GM18498 (cell line): Measurements from ENCODE around the gene CD244.

Source experiments
- ATAC-seq: cut with Tn5 transposase; IDR thresholded peaks from one replicate; pipeline ENCODE4 v1.9.1; 2021; ENCODE audit warnings: mild to moderate bottlenecking, moderate library complexity; ENCODE audit not compliant: unreplicated experiment

Gene CD244

GRCh38 chr1:160850993-160851392, 11.7 kb downstream of the CD244 start:
- no peak for ATAC-seq

GRCh38 chr1:160850541-160850940, 12.1 kb downstream of the CD244 start:
- ATAC-seq: no peak

DNA sequence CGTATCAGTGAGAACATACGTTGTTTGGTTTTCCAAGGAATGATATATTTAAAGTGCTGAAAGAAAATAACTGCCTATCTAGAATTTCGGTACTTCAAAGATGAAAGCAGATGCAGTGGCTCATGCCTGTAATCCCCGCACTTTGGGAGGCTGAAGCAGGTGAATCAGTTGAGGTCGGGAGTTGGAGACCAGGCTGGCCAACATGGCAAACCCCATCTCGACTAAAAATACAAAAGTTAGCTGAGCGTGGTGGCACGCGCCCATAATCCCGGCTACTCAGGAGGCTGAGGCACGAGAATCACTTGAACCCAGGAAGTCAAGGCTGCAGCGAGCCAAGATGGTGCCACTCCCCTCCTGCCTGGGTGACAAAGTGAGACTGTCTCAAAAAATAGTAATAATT, 16.4 kb downstream of the CD244 start:
- ATAC-seq: no peak

- ATAC-seq: no peak
These were observed 18.0 kb downstream of the CD244 start for GRCh38 chr1:160844447-160845232.

- no peak for ATAC-seq
These were observed 21.6 kb downstream of the CD244 start for GRCh38 chr1:160841079-160841478.

GRCh38 chr1:160839746-160840145, 22.9 kb downstream of the CD244 start:
- no peak for ATAC-seq

DNA sequence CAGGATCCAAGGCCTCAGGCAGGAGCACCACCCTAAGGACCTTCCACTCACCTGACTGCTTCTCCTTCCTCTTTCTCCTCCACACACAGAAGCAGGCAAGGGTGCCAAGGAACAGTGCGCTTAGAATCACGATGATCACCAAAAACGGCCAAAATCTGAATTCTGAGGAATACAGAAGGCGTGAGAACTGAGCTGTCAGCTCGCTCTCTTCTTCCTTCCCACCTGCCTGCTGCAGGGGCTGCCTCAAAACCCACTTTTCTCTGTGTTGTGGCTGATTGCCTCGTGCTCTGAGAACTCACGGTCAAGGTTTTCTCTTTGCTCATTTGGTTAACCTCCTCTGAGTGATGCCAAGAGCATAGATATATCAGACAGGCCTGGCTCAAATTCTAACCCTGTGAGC, 23.8 kb downstream of the CD244 start:
- ATAC-seq: no peak

DNA sequence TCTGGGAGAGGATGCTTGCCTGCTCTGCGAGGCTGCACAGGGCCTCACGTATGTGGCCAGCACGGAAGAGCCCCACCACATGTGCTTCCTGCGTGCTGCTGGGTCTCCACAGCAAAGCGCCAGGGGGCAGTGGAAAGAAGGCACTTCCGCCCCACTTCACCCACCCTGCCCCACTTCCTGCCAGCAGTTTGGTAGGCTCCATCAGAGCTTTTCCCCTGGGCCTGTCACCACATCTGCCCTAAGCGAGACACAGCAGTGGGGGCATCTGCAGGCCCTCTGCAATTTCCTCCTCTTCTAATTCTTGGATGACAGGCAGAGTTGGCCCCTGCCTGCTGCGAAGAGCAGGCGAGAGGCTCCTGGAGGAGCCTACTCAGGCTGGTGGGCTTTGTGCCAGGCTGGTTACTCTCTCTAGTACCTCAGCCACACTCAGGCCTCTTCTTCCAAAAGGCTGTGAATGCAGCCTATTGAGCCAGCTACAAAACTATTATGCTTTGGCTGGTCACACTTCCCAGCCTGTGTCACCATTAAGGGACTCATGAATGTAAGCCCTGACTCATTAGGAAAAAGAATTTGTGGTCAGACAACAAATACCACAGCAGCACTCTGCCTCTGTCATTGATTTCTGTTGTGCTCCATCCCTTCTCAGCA, 25.0 kb downstream of the CD244 start:
- peak; percentile 83 for ATAC-seq

DNA sequence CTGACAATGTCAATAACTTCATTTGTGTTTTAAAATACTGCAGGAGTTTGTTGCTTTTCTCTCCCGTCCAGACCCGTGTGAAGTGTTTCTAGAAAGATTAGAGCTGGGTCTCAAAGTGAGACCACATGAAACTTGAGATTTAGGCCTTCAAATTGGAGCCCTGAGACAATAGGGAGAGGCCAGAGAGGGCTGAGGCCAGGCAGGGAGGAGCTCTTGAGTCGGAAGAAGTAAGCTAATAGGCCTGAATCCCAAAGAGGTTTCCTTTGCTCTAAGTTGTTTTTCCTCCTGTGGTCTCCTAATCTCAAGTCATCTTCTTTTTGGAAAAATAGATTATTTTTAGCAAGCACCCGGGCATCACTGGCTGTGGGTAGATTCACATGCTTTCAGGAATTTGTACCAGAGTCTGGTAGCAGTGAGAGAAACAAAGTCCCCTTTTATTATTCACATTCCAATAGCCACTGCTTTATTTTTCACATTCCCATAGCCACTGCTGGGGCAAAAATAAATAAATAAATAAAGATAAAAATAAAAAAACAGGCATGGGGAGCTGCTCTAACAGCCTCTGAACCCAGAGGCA, 25.6 kb downstream of the CD244 start:
- no peak for ATAC-seq

DNA sequence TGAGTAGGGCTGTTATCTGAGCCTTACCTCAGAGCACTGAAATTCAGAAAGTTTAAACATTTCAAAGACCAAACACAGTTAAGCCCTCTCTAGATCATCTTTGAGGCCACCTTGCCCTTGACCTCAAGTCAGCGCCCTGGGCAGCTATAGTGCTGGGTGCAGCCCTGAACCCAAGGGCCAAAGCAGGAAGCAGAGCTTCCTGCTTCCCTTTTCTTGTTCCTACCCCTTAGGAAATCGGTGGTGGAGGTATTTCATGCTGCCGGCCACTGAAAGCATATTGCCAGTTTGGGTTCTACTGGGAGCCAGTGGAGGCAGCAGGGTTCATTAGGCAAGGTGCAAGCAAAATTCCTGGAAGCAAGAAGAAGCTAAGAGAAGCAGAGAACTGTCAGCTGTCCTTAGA, 26.1 kb downstream of the CD244 start:
- ATAC-seq: no peak

- ATAC-seq: no peak
These were observed 26.9 kb downstream of the CD244 start for GRCh38 chr1:160835751-160836150.

GRCh38 chr1:160834945-160835565, 27.6 kb downstream of the CD244 start:
- no peak for ATAC-seq

DNA sequence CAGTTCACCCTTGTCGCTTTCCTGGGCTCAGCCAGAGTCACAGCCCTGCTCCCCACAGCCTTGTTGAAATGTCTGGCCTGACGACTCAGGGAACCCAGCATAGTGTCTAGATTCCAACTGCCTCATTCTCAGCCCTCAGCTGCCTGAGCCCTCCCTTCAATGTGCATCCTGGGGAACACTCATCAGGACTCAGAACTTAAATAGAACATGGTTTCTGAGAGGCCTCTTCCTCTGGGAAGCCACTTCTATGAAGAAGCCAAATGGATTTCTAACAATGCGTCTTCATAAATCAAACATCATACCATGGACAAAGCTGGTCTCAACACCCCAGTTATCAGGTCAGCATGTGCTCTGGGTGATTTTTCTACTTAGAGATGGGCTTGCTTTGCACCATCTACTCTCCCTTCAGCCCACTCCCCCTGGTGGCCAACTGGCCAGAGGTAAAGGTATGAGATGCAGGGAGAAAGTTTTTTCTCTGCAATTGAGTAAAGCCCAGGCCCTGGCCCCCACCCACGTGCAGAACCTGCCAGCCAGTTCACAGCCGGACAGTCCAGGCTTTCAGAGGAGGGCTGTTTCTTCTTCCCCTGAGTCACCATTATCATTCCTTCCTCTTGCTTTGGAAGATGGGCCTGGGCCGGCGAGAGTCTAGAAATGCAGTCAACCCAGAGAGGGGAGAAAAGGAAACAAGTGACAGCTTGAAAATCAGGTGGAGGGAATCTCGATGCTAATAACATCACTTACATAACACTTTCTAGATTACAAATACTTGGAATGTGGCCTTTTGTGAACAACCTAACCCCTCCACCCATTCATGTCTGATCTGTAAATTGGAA, 32.1 kb downstream of the CD244 start:
- no peak for ATAC-seq

- no peak for ATAC-seq
These were observed 32.9 kb downstream of the CD244 start for GRCh38 chr1:160829766-160830165.

- no peak for ATAC-seq
These were observed 35.3 kb downstream of the CD244 start for GRCh38 chr1:160827418-160827817.

GRCh38 chr1:160826546-160826945, 36.1 kb downstream of the CD244 start:
- no peak for ATAC-seq

- ATAC-seq: no peak
These were observed 39.4 kb downstream of the CD244 start for GRCh38 chr1:160823296-160823695.

DNA sequence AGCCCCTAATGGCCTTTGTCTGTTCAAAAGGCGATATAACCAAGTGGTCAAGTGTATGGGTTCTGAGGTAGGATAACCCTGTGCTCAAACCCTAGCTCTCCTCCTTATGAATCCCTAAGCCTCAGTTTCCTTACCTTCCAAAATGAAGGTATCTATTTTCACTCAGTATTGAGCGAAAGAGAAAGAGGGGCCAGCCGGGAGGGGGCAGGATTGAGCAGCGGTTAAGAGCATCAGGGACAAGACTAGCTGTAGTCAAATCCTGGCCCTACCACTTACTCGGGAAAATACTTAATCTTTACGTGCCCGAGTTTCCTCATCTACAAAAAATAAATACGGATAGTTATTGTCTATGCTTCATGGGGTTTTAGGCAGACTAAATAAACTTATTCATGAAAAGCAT, 41.1 kb downstream of the CD244 start:
- no peak for ATAC-seq

DNA sequence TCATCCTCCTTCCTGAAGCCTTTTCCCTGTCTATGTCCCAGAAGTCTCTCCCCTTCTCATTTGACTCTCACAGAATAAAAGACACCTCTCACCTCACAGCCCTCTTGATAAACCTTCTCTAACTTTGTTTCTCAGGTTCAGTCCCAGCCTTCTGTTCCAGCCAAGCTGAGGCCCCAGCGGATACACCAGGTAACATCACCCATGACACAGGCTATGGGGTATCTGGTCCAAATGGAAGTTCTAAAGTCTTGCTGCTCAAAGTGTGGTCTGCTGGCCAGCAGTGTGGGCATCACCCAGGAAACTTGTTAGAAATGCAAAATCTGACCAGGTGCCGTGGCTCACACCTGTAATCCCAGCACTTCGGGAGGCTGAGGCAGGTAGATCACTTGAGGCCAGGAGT, 43.5 kb downstream of the CD244 start:
- no peak for ATAC-seq

DNA sequence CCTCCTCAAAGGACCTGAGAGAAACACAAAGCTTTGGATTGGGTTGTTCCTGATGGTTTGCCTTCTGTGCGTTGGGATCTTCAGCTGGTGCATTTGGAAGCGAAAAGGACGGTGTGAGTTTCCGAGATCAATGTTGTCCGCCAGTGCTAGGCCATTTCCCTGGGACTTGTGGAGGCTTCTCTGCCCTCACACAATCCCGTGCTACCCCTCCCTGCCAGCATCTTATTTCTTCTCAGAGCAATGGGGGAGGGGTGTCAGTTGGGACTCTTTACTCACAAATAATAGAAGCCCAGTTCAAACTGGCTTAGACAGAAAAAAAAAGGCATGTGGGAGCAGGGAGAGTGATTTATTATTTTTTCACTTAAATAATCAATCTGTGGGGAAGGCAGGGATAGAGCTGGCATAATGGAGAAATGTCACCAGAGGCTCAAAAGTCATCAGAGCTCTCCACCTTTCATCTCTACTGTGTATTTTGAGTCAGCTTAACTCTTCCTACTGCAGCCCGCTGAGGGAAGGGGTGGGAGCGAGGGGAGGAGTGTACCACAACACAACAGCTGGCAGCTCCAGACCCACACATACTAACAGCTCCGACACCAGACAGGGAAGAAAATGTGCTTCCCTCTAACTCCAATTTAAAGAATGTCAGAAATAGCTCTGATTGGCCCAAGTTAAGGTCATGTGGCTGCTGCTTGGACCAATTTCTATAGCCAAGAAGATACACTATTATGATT, 44.3 kb downstream of the CD244 start:
- no peak for ATAC-seq
